Right lobe of liver (tissue), 4 donors: ENCODE data around the gene B4GALT2.
A peak's percentile ranks its signal among the peaks of the same experiment; 100 is the strongest.

Experiments
- POLR2A ChIP-seq: fragments of 450-650 bp; IDR thresholded peaks from one replicate; pipeline ENCODE4 v1.6.1; 2017; ENCODE audit warnings: antibody characterized with exemption, mild to moderate bottlenecking
- TF ChIP-seq, protein P1 (sequence below), 4 donors: fragments of 200-600 bp in 3 of 4; fragments of 450-650 bp in 1 of 4; IDR thresholded peaks; one replicate each; pipeline versions ENCODE4 v1.5.1 to v1.8.0; 2016 to 2022; ENCODE audit warnings: antibody characterized with exemption in 4 of 4, mild to moderate bottlenecking in 2 of 4
- donor health status: DM: no; HTN: no; CAD: no.
- donor health status: DM: no; HTN: no; CAD: no.
- donor health status: DM: no; HTN: yes; CAD: no.

DNA sequence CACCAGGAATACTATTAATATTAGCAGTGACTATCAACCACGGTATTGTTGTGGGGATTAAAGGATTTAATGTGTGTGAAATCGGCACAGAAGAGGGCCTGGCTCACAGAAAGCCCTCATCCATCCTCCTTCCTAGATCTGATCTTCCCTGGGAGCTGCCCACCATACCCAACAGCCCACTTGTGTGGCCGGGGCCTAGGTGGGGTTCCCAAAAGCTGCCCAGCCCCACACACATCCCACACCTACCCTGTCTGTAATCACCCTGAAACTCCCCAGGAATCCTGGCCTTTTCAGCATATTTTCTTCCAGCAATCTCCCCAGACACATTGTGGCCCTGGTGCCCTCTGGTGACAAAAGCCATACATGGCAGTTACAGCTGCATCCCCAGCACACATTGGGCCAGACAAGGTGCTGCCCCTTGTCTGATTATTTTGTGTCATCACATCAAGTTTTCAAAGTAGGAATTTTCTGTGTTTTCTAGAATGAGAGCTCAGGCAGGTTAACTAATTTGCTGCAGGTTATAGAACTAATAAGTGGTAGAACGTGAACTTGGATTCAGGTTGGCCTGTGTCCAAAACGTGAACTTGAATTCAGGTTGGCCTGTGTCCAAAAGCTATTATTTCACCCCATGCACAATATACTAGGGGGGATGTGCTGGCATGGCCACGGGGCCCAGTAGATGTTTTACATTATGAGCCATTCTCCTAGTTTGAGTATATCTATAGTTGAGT is 57.6 kb downstream of the B4GALT2 start:
- TF ChIP-seq, protein P1, sequence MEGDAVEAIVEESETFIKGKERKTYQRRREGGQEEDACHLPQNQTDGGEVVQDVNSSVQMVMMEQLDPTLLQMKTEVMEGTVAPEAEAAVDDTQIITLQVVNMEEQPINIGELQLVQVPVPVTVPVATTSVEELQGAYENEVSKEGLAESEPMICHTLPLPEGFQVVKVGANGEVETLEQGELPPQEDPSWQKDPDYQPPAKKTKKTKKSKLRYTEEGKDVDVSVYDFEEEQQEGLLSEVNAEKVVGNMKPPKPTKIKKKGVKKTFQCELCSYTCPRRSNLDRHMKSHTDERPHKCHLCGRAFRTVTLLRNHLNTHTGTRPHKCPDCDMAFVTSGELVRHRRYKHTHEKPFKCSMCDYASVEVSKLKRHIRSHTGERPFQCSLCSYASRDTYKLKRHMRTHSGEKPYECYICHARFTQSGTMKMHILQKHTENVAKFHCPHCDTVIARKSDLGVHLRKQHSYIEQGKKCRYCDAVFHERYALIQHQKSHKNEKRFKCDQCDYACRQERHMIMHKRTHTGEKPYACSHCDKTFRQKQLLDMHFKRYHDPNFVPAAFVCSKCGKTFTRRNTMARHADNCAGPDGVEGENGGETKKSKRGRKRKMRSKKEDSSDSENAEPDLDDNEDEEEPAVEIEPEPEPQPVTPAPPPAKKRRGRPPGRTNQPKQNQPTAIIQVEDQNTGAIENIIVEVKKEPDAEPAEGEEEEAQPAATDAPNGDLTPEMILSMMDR (IDR thresholded peaks at IDR 0.05): peak; percentile 79 to 86 (median 82)
- TF ChIP-seq POLR2A: no peak
